NT2/D1 (cell line): ENCODE measurements around the gene USP28.

Experiments used
- SUZ12 ChIP-seq: IDR thresholded peaks from 2 replicates; pipeline ENCODE4 v1.6.1; 2011; ENCODE audit not compliant: insufficient read length, insufficient read depth; ENCODE audit errors: extremely low read depth
- YY1 ChIP-seq: IDR thresholded peaks from 2 replicates; pipeline ENCODE4 v1.6.1; 2011; ENCODE audit not compliant: insufficient read length, insufficient read depth
- ZNF274 ChIP-seq: IDR thresholded peaks from 2 replicates; pipeline ENCODE4 v1.6.1; 2011; ENCODE audit warnings: mild to moderate bottlenecking, low read depth, low read length

- TF ChIP-seq ZNF274 (no peak), YY1 (no peak), SUZ12 (no peak)
Observed at GRCh38 chr11:113839842-113840241, 35.5 kb downstream of the USP28 start.
